ENCODE data around the gene PTH1R. TPM values are rescaled to one million over a fixed set of nuclear protein-coding genes. Genes with fewer than 3 reads are reported as not detected.
"Not testable (repeated sequence)": the region's sequence is repeated elsewhere in the genome, so short reads cannot be mapped to it uniquely, and the experiment has no call there.

PTH1R gene
- total RNA-seq, 1 donor from 2014 or later = 24.6 TPM

- peak; percentile 79 for ATAC-seq
These were observed 32.1 kb downstream of the PTH1R start for GRCh38 chr3:46909535-46910161.

GRCh38 chr3:46910166-46910760 lies 32.7 kb downstream of the PTH1R start:
- ATAC-seq (no peak), DNase-seq (ENCODE audit: low spot score) (no peak)

More at GRCh38 chr3:46909535-46910161, 32.1 kb downstream of the PTH1R start:
- peak; percentile 81 for DNase-seq (ENCODE audit: low spot score)

GRCh38 chr3:46910914-46911313 lies 33.4 kb downstream of the PTH1R start:
- not testable (repeated sequence) for DNase-seq (ENCODE audit: low spot score); ATAC-seq

- ATAC-seq = no peak
- no peak for DNase-seq (ENCODE audit: low spot score)
These were observed 35.5 kb downstream of the PTH1R start for GRCh38 chr3:46912986-46913385.

GRCh38 chr3:46913644-46914043 lies 36.1 kb downstream of the PTH1R start:
- ATAC-seq (peak; percentile 48), DNase-seq (ENCODE audit: low spot score) (no peak)

GRCh38 chr3:46914849-46915248 lies 37.3 kb downstream of the PTH1R start:
- DNase-seq (ENCODE audit: low spot score) (no peak), ATAC-seq (no peak)

- DNase-seq (ENCODE audit: low spot score) = no peak
- no peak for ATAC-seq
These were observed 37.8 kb downstream of the PTH1R start for GRCh38 chr3:46915297-46915822.

- ATAC-seq = no peak
- DNase-seq (ENCODE audit: low spot score) = no peak
These were observed 38.8 kb downstream of the PTH1R start for GRCh38 chr3:46916278-46916677.

- ATAC-seq = no peak
- DNase-seq (ENCODE audit: low spot score) = no peak
These were observed 39.3 kb downstream of the PTH1R start for GRCh38 chr3:46916799-46917198.

- ATAC-seq (no peak), DNase-seq (ENCODE audit: low spot score) (no peak)
These were observed 39.7 kb downstream of the PTH1R start for GRCh38 chr3:46917257-46917656.

- ATAC-seq (no peak), DNase-seq (ENCODE audit: low spot score) (no peak)
These were observed 40.7 kb downstream of the PTH1R start for GRCh38 chr3:46918202-46918601.

GRCh38 chr3:46918634-46919033 lies 41.1 kb downstream of the PTH1R start:
- DNase-seq (ENCODE audit: low spot score) (no peak), ATAC-seq (no peak)

- ATAC-seq (no peak), DNase-seq (ENCODE audit: low spot score) (no peak)
These were observed 43.5 kb downstream of the PTH1R start for GRCh38 chr3:46921041-46921440.

- ATAC-seq = no peak
- no peak for DNase-seq (ENCODE audit: low spot score)
These were observed 44.4 kb downstream of the PTH1R start for GRCh38 chr3:46921871-46922271.

GRCh38 chr3:46922426-46922825 lies 44.9 kb downstream of the PTH1R start:
- no peak for DNase-seq (ENCODE audit: low spot score)
- no peak for ATAC-seq

- no peak for DNase-seq (ENCODE audit: low spot score)
- no peak for ATAC-seq
These were observed 45.5 kb downstream of the PTH1R start for GRCh38 chr3:46922871-46923558.

- DNase-seq (ENCODE audit: low spot score) = no peak
- peak; percentile 68 for ATAC-seq
These were observed 46.2 kb downstream of the PTH1R start for GRCh38 chr3:46923559-46924350.

- ATAC-seq = no peak
- DNase-seq (ENCODE audit: low spot score) = no peak
These were observed 47.5 kb downstream of the PTH1R start for GRCh38 chr3:46924921-46925584.

- ATAC-seq = peak; percentile 35
- DNase-seq (ENCODE audit: low spot score) = no peak
These were observed 48.0 kb downstream of the PTH1R start for GRCh38 chr3:46925585-46925934.

GRCh38 chr3:46926039-46926438 lies 48.5 kb downstream of the PTH1R start:
- ATAC-seq (no peak), DNase-seq (ENCODE audit: low spot score) (no peak)

GRCh38 chr3:46926447-46926846 lies 48.9 kb downstream of the PTH1R start:
- no peak for ATAC-seq

More at GRCh38 chr3:46926447-46926846, 48.9 kb downstream of the PTH1R start:
- DNase-seq (ENCODE audit: low spot score) = no peak
